Endothelial cell of umbilical vein (primary cell): ENCODE data around the gene VPS35. TPM values are rescaled to one million over a fixed set of nuclear protein-coding genes. Genes with fewer than 3 reads are reported as not detected.

Source experiments
- BruUV-seq: library from RNA; stranded (reverse); fragments of 400-500 nt; replicated peaks from 2 replicates; lab custom pipeline; 2021; lab: Mats Ljungman, UMichigan
- CTCF ChIA-PET: fragments of 300-600, 350-600 bp; sonication (Branson Sonifier 250); formaldehyde crosslinking; loops from one replicate; lab custom pipeline; 2021; ENCODE audit warnings: antibody characterized with exemption, inconsistent platforms; lab: Charles Lee
- POLR2A ChIA-PET: fragments of 300-600, 350-600 bp; sonication (Branson Sonifier 250); formaldehyde crosslinking; loops from one replicate; lab custom pipeline; 2021; ENCODE audit warnings: antibody characterized with exemption, inconsistent platforms; lab: Charles Lee
- DNase-seq: peaks from one replicate; pipeline ENCODE4 v3.0.0-alpha.2; 2011; ENCODE audit warnings: low read depth, low spot score
- FAIRE-seq: peaks from 2 replicates; lab custom pipeline; 2011; peaks lifted over from hg19 to GRCh38; lab: Jason Lieb, UNC
- H2AFZ ChIP-seq: 2 replicates; pipeline ENCODE4 v1.6.0; 2012; ENCODE audit warnings: low read depth, low read length, control low read depth, inconsistent platforms
- H3K27ac ChIP-seq: 2 replicates; pipeline ENCODE4 v1.5.1; 2011; ENCODE audit warnings: low read depth, mild to moderate bottlenecking, control low read depth, low read length, moderate library complexity; ENCODE audit not compliant: insufficient read depth
- H3K27me3 ChIP-seq, 2 experiments: 2 replicates each; pipeline versions ENCODE4 v1.6.0 to v1.6.1; 2011; ENCODE audit warnings: low read length in 2 of 2, mixed read lengths in 1 of 2; ENCODE audit not compliant: control insufficient read depth in 2 of 2, insufficient read depth in 2 of 2
- H3K36me3 ChIP-seq, 2 experiments: 2 replicates in 1 of 2; 3 replicates in 1 of 2; pipeline ENCODE4 v1.5.1; 2011; ENCODE audit warnings: low read length in 2 of 2, mild to moderate bottlenecking in 1 of 2, moderate library complexity in 1 of 2; ENCODE audit not compliant: control insufficient read depth in 2 of 2, insufficient read depth in 2 of 2; ENCODE audit errors: extremely low read depth in 1 of 2
- H3K4me1 ChIP-seq: 3 replicates; pipeline ENCODE4 v1.5.1; 2011; ENCODE audit warnings: mild to moderate bottlenecking, low read length; ENCODE audit not compliant: control insufficient read depth, insufficient read depth; ENCODE audit errors: extremely low read depth
- H3K4me2 ChIP-seq: 2 replicates; pipeline ENCODE4 v1.6.1; 2011; ENCODE audit warnings: low read length, control low read depth, mixed read lengths; ENCODE audit not compliant: insufficient read depth
- H3K4me3 ChIP-seq, 3 experiments: fragments of 200-600 bp in 1 of 3; sonication (generic), shearing (Covaris generic) in 1 of 3; replicated peaks in 1 of 3; 2 replicates each; pipeline ENCODE4 v1.5.1; 2011 to 2016; ENCODE audit warnings: control low read depth in 3 of 3, low read length in 3 of 3, mild to moderate bottlenecking in 2 of 3, inconsistent platforms in 1 of 3, low read depth in 1 of 3, moderate library complexity in 1 of 3; ENCODE audit not compliant: insufficient read depth in 1 of 3
- H3K79me2 ChIP-seq: 2 replicates; pipeline ENCODE4 v1.6.0; 2012; ENCODE audit warnings: low read length, inconsistent platforms; ENCODE audit not compliant: control insufficient read depth, insufficient read depth
- H3K9ac ChIP-seq: replicated peaks from 2 replicates; pipeline ENCODE3; 2011; ENCODE audit warnings: low read length, control low read depth; ENCODE audit not compliant: insufficient read depth; ENCODE audit errors: extremely low read depth
- H3K9me1 ChIP-seq: replicated peaks from 3 replicates; pipeline ENCODE4 v1.6.0; 2011; ENCODE audit warnings: mild to moderate bottlenecking, low read length; ENCODE audit not compliant: control insufficient read depth, insufficient read depth; ENCODE audit errors: extremely low read depth
- H3K9me3 ChIP-seq: replicated peaks from 2 replicates; pipeline ENCODE4 v1.5.1; 2012; ENCODE audit warnings: low read length, inconsistent platforms; ENCODE audit not compliant: control insufficient read depth, insufficient read depth
- H4K20me1 ChIP-seq: replicated peaks from 2 replicates; pipeline ENCODE3; 2011; ENCODE audit warnings: mild to moderate bottlenecking, low read length; ENCODE audit not compliant: control insufficient read depth, insufficient read depth; ENCODE audit errors: extremely low read depth
- EZH2 ChIP-seq: IDR thresholded peaks from 2 replicates; pipeline ENCODE4 v1.6.1; 2012; ENCODE audit warnings: borderline replicate concordance, low read depth, mild to moderate bottlenecking, moderate library complexity, low read length, inconsistent platforms; ENCODE audit not compliant: severe bottlenecking
- FOS ChIP-seq: IDR thresholded peaks from 2 replicates; pipeline ENCODE4 v1.6.1; 2011; ENCODE audit warnings: mild to moderate bottlenecking, low read length, moderate library complexity, borderline replicate concordance; ENCODE audit not compliant: insufficient read depth
- GATA2 ChIP-seq: IDR thresholded peaks from 2 replicates; pipeline ENCODE4 v1.7.0; 2011; ENCODE audit warnings: low read depth, mild to moderate bottlenecking, moderate library complexity, mixed read lengths, low read length; ENCODE audit not compliant: insufficient read length, insufficient read depth
- JUN ChIP-seq: IDR thresholded peaks from 2 replicates; pipeline ENCODE4 v1.6.1; 2011; ENCODE audit warnings: borderline replicate concordance, low read depth; ENCODE audit not compliant: insufficient read length, insufficient read depth
- MAX ChIP-seq: IDR thresholded peaks from 2 replicates; pipeline ENCODE4 v1.6.1; 2011; ENCODE audit not compliant: insufficient read depth, insufficient read length
- MYC ChIP-seq: IDR thresholded peaks from one replicate; pipeline ENCODE4 v1.6.1; 2011; ENCODE audit warnings: mild to moderate bottlenecking, low read depth, low read length
- POLR2A ChIP-seq: IDR thresholded peaks from 2 replicates; pipeline ENCODE4 v1.6.1; 2012; ENCODE audit warnings: low read depth, mild to moderate bottlenecking, control low read depth, low read length
- POLR2AphosphoS5 ChIP-seq: IDR thresholded peaks from 2 replicates; pipeline ENCODE4 v1.6.1; 2012; ENCODE audit warnings: low read depth, mild to moderate bottlenecking, control low read depth, low read length, moderate library complexity; ENCODE audit not compliant: insufficient read depth
- dilution Hi-C: fragments of 300-500 bp; cut with MboI; formaldehyde crosslinking; loops from one replicate; pipeline ENCODE4 v1.15.0; 2019; ENCODE audit warnings: low sequenced_read_pairs; ENCODE audit not compliant: extremely low pct_ligation_motif_present
- intact Hi-C: fragments of 100-400 bp; cut with micrococcal nuclease; formaldehyde crosslinking; loops from one replicate; pipeline ENCODE4 v1.10.0; 2022
- polyA plus RNA-seq, 4 experiments: library from polyadenylated mRNA; depleted of rRNA in 3 of 4; stranded (reverse) in 3 of 4; unstranded in 1 of 4; fragments of >200 nt; gene quantifications; 2 replicates each; pipeline versions ENCODE4 v1.2.1 to v1.2.3, GENCODE V29; 2011 to 2012; ENCODE audit warnings: missing spikeins in 1 of 4
- total RNA-seq: library from RNA; stranded (reverse); gene quantifications from 2 replicates; pipeline ENCODE4 v1.2.3, GENCODE V29; 2021
- TF ChIP-seq, protein P1 (sequence below), 2 donors: IDR thresholded peaks; 1 replicate in 1 of 2; 2 replicates in 1 of 2; pipeline ENCODE4 v1.5.1; 2011; ENCODE audit warnings: low read length in 2 of 2, mild to moderate bottlenecking in 2 of 2, moderate library complexity in 2 of 2, control low read depth in 1 of 2, inconsistent platforms in 1 of 2, low read depth in 1 of 2; ENCODE audit not compliant: insufficient read depth in 1 of 2; ENCODE audit errors: extremely low read depth in 1 of 2

The VPS35 gene
- total and polyA plus RNA-seq, 2 donors (not counting 3 experiments of a cell fraction or from before 2014, with no cell fraction given) = 19.7 to 102 TPM

GRCh38 chr16:46638947-46639925, 49.7 kb downstream of the VPS35 start:
- Histone ChIP-seq H3K36me3 (no peaks in the 10 kb centered on the region), H3K4me3 (no peak overlapping the region), H3K27me3 (peaks cover 0 to 2% of the 10 kb centered on the region in 2 experiments), H4K20me1 (no peaks in the 10 kb centered on the region), H3K9me3 (no peaks in the 10 kb centered on the region), H3K79me2 (no peaks in the 10 kb centered on the region), H3K27ac (no peak overlapping the region), H3K4me1 (no peaks in the 10 kb centered on the region), H3K9me1 (no peaks in the 10 kb centered on the region), H3K9ac (no peak overlapping the region), H2AFZ (no peak overlapping the region), H3K4me2 (no peak overlapping the region)
- intact Hi-C loops (no loop called here), dilution Hi-C loops (no loop called here)
- no peak for FAIRE-seq
- BruUV-seq = no TSS peak
- CTCF ChIA-PET = no interaction called here
- DNase-seq = no peak
- TF ChIP-seq POLR2AphosphoS5 (no peak), MYC (no peak)
- POLR2A ChIA-PET = no interaction called here

DNA sequence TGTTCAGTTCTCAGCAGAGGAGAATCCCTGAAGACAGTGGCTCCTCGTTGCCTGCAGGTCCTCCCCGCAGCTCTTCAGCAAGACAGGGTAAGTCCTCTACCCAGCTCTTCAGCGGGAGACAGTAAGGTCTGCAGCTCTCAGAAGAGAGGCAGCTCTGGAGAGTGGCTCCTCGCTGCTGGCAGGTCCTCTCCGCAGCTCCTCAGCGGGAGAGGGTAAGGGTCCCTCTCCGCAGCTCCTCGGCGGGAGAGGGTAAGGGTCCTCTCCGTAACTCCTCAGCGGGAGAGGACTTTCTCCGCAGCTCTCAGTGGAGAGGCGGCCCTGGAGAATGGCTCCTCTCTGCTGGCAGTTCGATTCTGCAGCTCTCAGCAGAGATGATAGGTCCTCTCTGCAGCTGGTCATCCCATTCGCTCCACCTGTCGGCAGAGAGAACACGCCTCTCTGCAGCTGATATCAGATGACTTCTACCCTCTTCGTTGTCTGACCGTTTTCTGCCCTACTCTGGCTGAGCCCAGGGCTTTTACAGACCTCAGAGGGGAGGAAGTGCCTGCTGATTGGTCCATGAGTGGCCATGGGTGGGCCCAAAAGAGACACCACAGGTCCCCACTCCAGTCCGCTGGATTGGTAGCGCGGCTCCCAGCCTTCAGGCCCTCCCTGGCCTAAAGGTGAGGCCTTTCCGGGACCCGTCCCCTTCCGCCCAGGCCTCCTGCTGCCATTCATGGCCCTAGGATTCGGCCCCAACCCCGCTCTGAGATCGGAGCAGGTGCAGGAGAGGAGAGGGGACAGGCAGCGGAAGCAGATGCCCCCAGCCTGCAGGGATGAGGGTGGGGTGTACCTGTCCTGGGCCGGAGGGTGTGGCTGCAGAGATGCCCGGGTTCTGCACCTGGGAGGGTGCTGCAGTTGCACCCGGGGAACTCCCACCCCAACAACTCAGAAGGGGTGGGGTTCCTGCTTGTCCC, 55.9 kb downstream of the VPS35 start:
- Histone ChIP-seq H3K4me1 (no peaks in the 10 kb centered on the region), H4K20me1 (no peaks in the 10 kb centered on the region), H3K9me1 (no peaks in the 10 kb centered on the region), H3K9me3 (no peaks in the 10 kb centered on the region), H3K27me3 (peaks cover 0 to 2% of the 10 kb centered on the region in 2 experiments), H3K9ac (no peak overlapping the region), H3K4me3 (no peak overlapping the region), H2AFZ (no peak overlapping the region), H3K36me3 (no peaks in the 10 kb centered on the region), H3K4me2 (no peak overlapping the region), H3K27ac (no peak overlapping the region), H3K79me2 (no peaks in the 10 kb centered on the region)
- DNase-seq = no peak
- ChIA-PET CTCF (interaction anchor here (1.0 kb wide), 2 partner anchors 41 to 79 kb away, joined by 3 to 5 read pairs; no protein-coding TSS in a partner anchor), POLR2A (no interaction called here)
- no peak for FAIRE-seq
- BruUV-seq = no TSS peak
- TF ChIP-seq POLR2A (no peak), MYC (no peak), EZH2 (no peak), MAX (no peak), GATA2 (no peak), FOS (no peak), POLR2AphosphoS5 (no peak), JUN (no peak)
- TF ChIP-seq, protein P1, sequence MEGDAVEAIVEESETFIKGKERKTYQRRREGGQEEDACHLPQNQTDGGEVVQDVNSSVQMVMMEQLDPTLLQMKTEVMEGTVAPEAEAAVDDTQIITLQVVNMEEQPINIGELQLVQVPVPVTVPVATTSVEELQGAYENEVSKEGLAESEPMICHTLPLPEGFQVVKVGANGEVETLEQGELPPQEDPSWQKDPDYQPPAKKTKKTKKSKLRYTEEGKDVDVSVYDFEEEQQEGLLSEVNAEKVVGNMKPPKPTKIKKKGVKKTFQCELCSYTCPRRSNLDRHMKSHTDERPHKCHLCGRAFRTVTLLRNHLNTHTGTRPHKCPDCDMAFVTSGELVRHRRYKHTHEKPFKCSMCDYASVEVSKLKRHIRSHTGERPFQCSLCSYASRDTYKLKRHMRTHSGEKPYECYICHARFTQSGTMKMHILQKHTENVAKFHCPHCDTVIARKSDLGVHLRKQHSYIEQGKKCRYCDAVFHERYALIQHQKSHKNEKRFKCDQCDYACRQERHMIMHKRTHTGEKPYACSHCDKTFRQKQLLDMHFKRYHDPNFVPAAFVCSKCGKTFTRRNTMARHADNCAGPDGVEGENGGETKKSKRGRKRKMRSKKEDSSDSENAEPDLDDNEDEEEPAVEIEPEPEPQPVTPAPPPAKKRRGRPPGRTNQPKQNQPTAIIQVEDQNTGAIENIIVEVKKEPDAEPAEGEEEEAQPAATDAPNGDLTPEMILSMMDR (IDR thresholded peaks at IDR 0.05; ENCODE audit: extremely low read depth in 1 of 2, insufficient read depth in 1 of 2, low read depth in 1 of 2, low read length in 2 of 2) = no peak
- dilution Hi-C loops (no loop called here), intact Hi-C loops (no loop called here)
